Endodermal cell (in vitro differentiated cells): ENCODE data around the gene CDH23. TPM values are rescaled to one million over a fixed set of nuclear protein-coding genes. Genes with fewer than 3 reads are reported as not detected.

ENCODE experiments used
- DNase-seq: peaks from one replicate; pipeline ENCODE4 v3.0.0-alpha.2; 2017
- H3K27ac ChIP-seq: 2 replicates; pipeline ENCODE4 v1.5.1; 2013; ENCODE audit warnings: mild to moderate bottlenecking, low read depth, low read length, moderate library complexity
- H3K27me3 ChIP-seq: 2 replicates; pipeline ENCODE4 v1.6.1; 2013; ENCODE audit warnings: mild to moderate bottlenecking, low read length, moderate library complexity; ENCODE audit not compliant: insufficient read depth, control insufficient read depth, poor library complexity, severe bottlenecking
- H3K36me3 ChIP-seq: 2 replicates; pipeline ENCODE4 v1.7.0; 2013; ENCODE audit warnings: mild to moderate bottlenecking, low read length, moderate library complexity; ENCODE audit not compliant: control insufficient read depth, insufficient read depth
- H3K4me1 ChIP-seq: one replicate; pipeline ENCODE4 v1.7.0; 2013; ENCODE audit warnings: low read length; ENCODE audit not compliant: control insufficient read depth, insufficient read depth
- H3K4me3 ChIP-seq: 2 replicates; pipeline ENCODE4 v1.5.1; 2013; ENCODE audit warnings: mild to moderate bottlenecking, low read length, moderate library complexity
- H3K9ac ChIP-seq: 2 replicates; pipeline ENCODE4 v1.6.1; 2013; ENCODE audit warnings: mild to moderate bottlenecking, low read length, moderate library complexity; ENCODE audit not compliant: poor library complexity, severe bottlenecking; ENCODE audit errors: extremely low read depth
- H3K9me3 ChIP-seq: 2 replicates; pipeline ENCODE4 v1.6.1; 2013; ENCODE audit warnings: mild to moderate bottlenecking, low read length, moderate library complexity; ENCODE audit not compliant: control insufficient read depth
- H3K27ac Mint-ChIP-seq: 2 replicates; pipeline ENCODE4 v1.8.0; 2020; ENCODE audit warnings: mixed read lengths
- H3K27me3 Mint-ChIP-seq: 2 replicates; pipeline ENCODE4 v1.8.0; 2021; ENCODE audit warnings: mild to moderate bottlenecking, mixed read lengths; ENCODE audit not compliant: insufficient read depth
- H3K36me3 Mint-ChIP-seq: 2 replicates; pipeline ENCODE4 v1.8.0; 2020; ENCODE audit warnings: low read depth, mixed read lengths
- H3K4me1 Mint-ChIP-seq: 2 replicates; pipeline ENCODE4 v1.8.0; 2020; ENCODE audit warnings: mixed read lengths
- H3K4me3 Mint-ChIP-seq: 2 replicates; pipeline ENCODE4 v1.8.0; 2020; ENCODE audit warnings: mild to moderate bottlenecking, moderate library complexity, mixed read lengths
- H3K9me3 Mint-ChIP-seq: 2 replicates; pipeline ENCODE4 v1.8.0; 2020; ENCODE audit warnings: mild to moderate bottlenecking, mixed read lengths
- CTCF ChIP-seq: fragments of 200-600 bp; sonication (generic); conservative IDR thresholded peaks from 2 replicates; pipeline ENCODE4 v1.5.0; 2021; ENCODE audit warnings: antibody characterized with exemption, mild to moderate bottlenecking
- WGBS, 2 experiments: methylation state at CpG; one replicate each; pipeline versions ENCODE4 v1.1.5 to v1.1.7; 2013; ENCODE audit warnings: missing lambda C conversion rate in 2 of 2, mixed read lengths in 1 of 2; ENCODE audit not compliant: insufficient coverage in 1 of 2, insufficient read length in 1 of 2; 5-methylcytosine and 5-hydroxymethylcytosine counted together
- total RNA-seq, 2 donors: library from RNA; stranded (reverse); fragmentation: NEBNext Ultra II Directional in 1 of 2; extraction: Animal tissue kit (Norgen Biotek cat#: 25700) in 1 of 2; gene quantifications; 2 replicates in 1 of 2; 3 replicates in 1 of 2; pipeline ENCODE4 v1.2.1, GENCODE V29; 2021

Gene CDH23
- total RNA-seq, 2 donors from 2014 or later, result 2.1 to 4.2 TPM

- Histone ChIP-seq H3K27ac (no peak overlapping the region), H3K36me3 (peaks cover 52% of the 10 kb centered on the region), H3K9me3 (no peaks in the 10 kb centered on the region), H3K9ac (no peak overlapping the region), H3K27me3 (no peaks in the 10 kb centered on the region), H3K4me1 (peaks cover 5% of the 10 kb centered on the region), H3K4me3 (no peak overlapping the region)
- Mint-ChIP-seq H3K27ac (peak overlapping the region; percentile 13), H3K36me3 (peaks cover 37% of the 10 kb centered on the region), H3K9me3 (no peaks in the 10 kb centered on the region), H3K27me3 (no peaks in the 10 kb centered on the region), H3K4me1 (peaks cover 29% of the 10 kb centered on the region), H3K4me3 (no peak overlapping the region)
- no peak for TF ChIP-seq CTCF
- DNase-seq, result no peak
- WGBS, 2 experiments, result 93 to 94% methylated on average over 14 of the region's 14 CpGs
These were observed 437.6 kb downstream of the CDH23 start for GRCh38 chr10:71834343-71834674.

- DNase-seq, result no peak
- no peak for TF ChIP-seq CTCF
- no peaks in the 10 kb centered on the region for H3K27me3 ChIP-seq
- Mint-ChIP-seq H3K9me3 (no peaks in the 10 kb centered on the region), H3K27me3 (no peaks in the 10 kb centered on the region), H3K36me3 (peaks cover 24% of the 10 kb centered on the region), H3K4me1 (peaks cover 41% of the 10 kb centered on the region), H3K4me3 (no peak overlapping the region), H3K27ac (peak overlapping the region; percentile 36)
- no peak overlapping the region for H3K9ac ChIP-seq
- peak overlapping the region; percentile 95 for H3K27ac ChIP-seq
- peaks cover 38% of the 10 kb centered on the region for H3K36me3 ChIP-seq
- no peaks in the 10 kb centered on the region for H3K9me3 ChIP-seq
- no peak overlapping the region for H3K4me3 ChIP-seq
- 78 to 91% methylated on average over 6 to 11 of the region's 11 CpGs for WGBS, 2 experiments
- H3K4me1 ChIP-seq, result peaks cover 5% of the 10 kb centered on the region
These were observed 439.2 kb downstream of the CDH23 start for GRCh38 chr10:71835671-71836595.

- Mint-ChIP-seq H3K36me3 (peaks cover 17% of the 10 kb centered on the region), H3K4me1 (peaks cover 41% of the 10 kb centered on the region), H3K4me3 (no peak overlapping the region), H3K9me3 (no peaks in the 10 kb centered on the region), H3K27me3 (no peaks in the 10 kb centered on the region), H3K27ac (peak overlapping the region; percentile 90)
- Histone ChIP-seq H3K36me3 (peaks cover 32% of the 10 kb centered on the region), H3K9me3 (no peaks in the 10 kb centered on the region), H3K4me1 (peaks cover 5% of the 10 kb centered on the region), H3K4me3 (no peak overlapping the region), H3K27me3 (no peaks in the 10 kb centered on the region), H3K9ac (no peak overlapping the region), H3K27ac (peak overlapping the region; percentile 95)
- TF ChIP-seq CTCF, result no peak
- 91 to 94% methylated on average over 4 of the region's 4 CpGs for WGBS, 2 experiments
- no peak for DNase-seq
These were observed 439.9 kb downstream of the CDH23 start for GRCh38 chr10:71836596-71836974.
